K562 (cell line): ENCODE results near the gene SLAMF9. TPM values are rescaled to one million over a fixed set of nuclear protein-coding genes. Genes with fewer than 3 reads are reported as not detected.
A peak's percentile ranks its signal among the peaks of the same experiment; 100 is the strongest.

Experiments used
- ATAC-seq: fragments of 200-7000 bp; cut with Tn5 transposase; 3 replicates; pipeline ENCODE4 v1.9.1; 2020; ENCODE audit warnings: moderate library complexity
- BruUV-seq: library from RNA; stranded (reverse); fragments of 400-500 nt; replicated peaks from 2 replicates; lab custom pipeline; 2021; lab: Mats Ljungman, UMichigan
- CTCF ChIA-PET: fragments of 300-600 bp; formaldehyde crosslinking; extraction: SDS; loops from one replicate; lab custom pipeline; 2021; ENCODE audit warnings: low intra/inter-chr PET ratio; lab: Yijun Ruan, JAX
- POLR2A ChIA-PET: fragments of 300-600, 350-650 bp; sonication (Branson Sonifier 250); formaldehyde crosslinking; extraction: SDS; loops from one replicate; lab custom pipeline; 2021; ENCODE audit warnings: antibody characterized with exemption, inconsistent platforms; lab: Yijun Ruan, JAX
- DNase-seq, 4 experiments: peaks; one replicate each; pipeline versions ENCODE4 v3.0.0 to v3.0.0-alpha.2; 2011 to 2018; ENCODE audit warnings: low spot score in 3 of 4, mixed read lengths in 3 of 4; ENCODE audit errors: extremely low read depth in 1 of 4
- FAIRE-seq: peaks from 2 replicates; lab custom pipeline; 2011; peaks lifted over from hg19 to GRCh38; lab: Jason Lieb, UNC
- H2AFZ ChIP-seq: 2 replicates; pipeline ENCODE4 v1.6.0; 2011; ENCODE audit warnings: low read depth, low read length, control low read depth, inconsistent platforms
- H3K27ac ChIP-seq: fragments of 200-600 bp; 3 replicates; pipeline ENCODE4 v1.8.0; 2011; ENCODE audit warnings: low read depth, mild to moderate bottlenecking, control low read depth, inconsistent platforms, low read length, moderate library complexity, mixed read lengths; ENCODE audit errors: extremely low read depth
- H3K27me3 ChIP-seq, 2 experiments: fragments of 300-600 bp in 1 of 2; 2 replicates in 1 of 2; 3 replicates in 1 of 2; pipeline versions ENCODE4 v1.6.0 to v1.8.0; 2011; ENCODE audit warnings: inconsistent platforms in 2 of 2, low read length in 2 of 2, mild to moderate bottlenecking in 1 of 2, mixed read lengths in 1 of 2, moderate library complexity in 1 of 2; ENCODE audit not compliant: control insufficient read depth in 2 of 2, insufficient read depth in 2 of 2
- H3K36me3 ChIP-seq: fragments of 300-600 bp; 3 replicates; pipeline ENCODE4 v1.8.0; 2011; ENCODE audit warnings: mild to moderate bottlenecking, low read length, inconsistent platforms; ENCODE audit not compliant: control insufficient read depth, insufficient read depth
- H3K4me1 ChIP-seq, 2 experiments: fragments of 200-600 bp in 1 of 2; replicated peaks in 1 of 2; 2 replicates in 1 of 2; 3 replicates in 1 of 2; pipeline versions ENCODE4 v1.5.1 to v1.8.0; 2011; ENCODE audit warnings: inconsistent platforms in 2 of 2, low read length in 2 of 2, mild to moderate bottlenecking in 1 of 2, mixed read lengths in 1 of 2, moderate library complexity in 1 of 2; ENCODE audit not compliant: control insufficient read depth in 2 of 2, insufficient read depth in 2 of 2
- H3K4me2 ChIP-seq: 2 replicates; pipeline ENCODE4 v1.6.1; 2011; ENCODE audit warnings: low read length, control low read depth, inconsistent platforms, mixed read lengths; ENCODE audit not compliant: insufficient read depth
- H3K4me3 ChIP-seq: fragments of 200-600 bp; sonication (generic), shearing (Covaris generic); 2 replicates; pipeline ENCODE4 v1.5.1; 2016; ENCODE audit warnings: control low read depth, inconsistent platforms
- H3K79me2 ChIP-seq: fragments of 200-600 bp; 3 replicates; pipeline ENCODE4 v1.8.0; 2011; ENCODE audit warnings: low read length, inconsistent platforms; ENCODE audit not compliant: control insufficient read depth, insufficient read depth
- H3K9ac ChIP-seq, 2 experiments: 2 replicates each; pipeline versions ENCODE4 v1.6.0 to v1.6.1; 2011; ENCODE audit warnings: low read depth in 2 of 2, low read length in 2 of 2, control low read depth in 1 of 2, inconsistent platforms in 1 of 2, mild to moderate bottlenecking in 1 of 2, mixed read lengths in 1 of 2; ENCODE audit not compliant: insufficient read depth in 1 of 2
- H3K9me1 ChIP-seq: one replicate; pipeline ENCODE4 v1.6.0; 2011; ENCODE audit warnings: inconsistent platforms, mild to moderate bottlenecking, low read length, moderate library complexity; ENCODE audit not compliant: control insufficient read depth, insufficient read depth
- H3K9me3 ChIP-seq: replicated peaks from 2 replicates; pipeline ENCODE4 v1.5.1; 2011; ENCODE audit warnings: low read depth, low read length, inconsistent platforms; ENCODE audit not compliant: control insufficient read depth, insufficient read depth
- H4K20me1 ChIP-seq: replicated peaks from 2 replicates; pipeline ENCODE4 v1.6.1; 2011; ENCODE audit warnings: low read length, inconsistent platforms, mixed read lengths; ENCODE audit not compliant: control insufficient read depth, insufficient read depth
- FOXM1 ChIP-seq, 2 experiments: fragments of 450-650 bp in 1 of 2; sonication (generic) in 1 of 2; formaldehyde crosslinking in 1 of 2; IDR thresholded peaks; 2 replicates each; pipeline versions ENCODE4 v1.6.1 to v1.9.0; 2017 to 2022; ENCODE audit warnings: low read depth in 2 of 2, mild to moderate bottlenecking in 2 of 2, missing genetic modification reagents in 1 of 2, moderate library complexity in 1 of 2
- ZNF121 ChIP-seq: sonication (generic); formaldehyde crosslinking; conservative IDR thresholded peaks from 2 replicates; pipeline ENCODE4 v1.8.0; 2022; ENCODE audit warnings: missing genetic modification reagents
- WGBS: fragments of 100-300 bp; shearing (Covaris generic); methylation state at CpG from one replicate; pipeline ENCODE4 v1.1.6; 2016; ENCODE audit warnings: low coverage, mixed read lengths; ENCODE audit not compliant: insufficient coverage; ENCODE audit errors: missing lambda C conversion rate; 5-methylcytosine and 5-hydroxymethylcytosine counted together
- in situ Hi-C: fragments of 300-500 bp; cut with MboI; formaldehyde crosslinking; loops from 4 replicates; pipeline ENCODE4 v1.15.0; 2018; ENCODE audit warnings: inconsistent platforms, mixed read lengths
- intact Hi-C: fragments of 100-400 bp; cut with micrococcal nuclease; formaldehyde crosslinking; loops from 2 replicates; pipeline ENCODE4 v1.14.2; 2022
- polyA plus RNA-seq, 8 experiments: library from polyadenylated mRNA; depleted of rRNA in 4 of 8; stranded (reverse) in 5 of 8; unstranded in 3 of 8; fragments of >200 nt; fragmentation: Nextera tagmentation in 2 of 8; fragmentation: Illumina TruSeq in 1 of 8; extraction: Ambion mirVana in 2 of 8; extraction: Trizol in 1 of 8; gene quantifications; 2 replicates each; pipeline versions ENCODE4 v1.2.1 to v1.2.3, GENCODE V29; 2011 to 2014; ENCODE audit warnings: inconsistent platforms in 1 of 8, missing spikeins in 1 of 8
- total RNA-seq, 7 experiments: library from RNA; depleted of rRNA in 6 of 7; stranded (reverse); fragments of >200 nt in 6 of 7; fragmentation: Illumina TruSeq in 2 of 7; extraction: Trizol in 2 of 7; gene quantifications; 2 replicates each; pipeline versions ENCODE4 v1.2.1 to v1.2.3, GENCODE V29; 2011 to 2021; ENCODE audit warnings: low replicate concordance in 1 of 7

SLAMF9 gene
- total and polyA plus RNA-seq, 9 of the 15 experiments (the other 6 are each of a cell fraction or from before 2014, with no cell fraction given) = 0.13 to 0.21 TPM; not detected in 7

GRCh38 chr1:159938905-159939677, 14.9 kb downstream of the SLAMF9 start:
- ChIA-PET POLR2A (interaction anchor here (0.6 to 1.5 kb wide), 3 partner anchors 15 to 157 kb away, joined by 3 to 5 read pairs (median 4); no protein-coding TSS in a partner anchor), CTCF (interaction anchor here (6.5 kb wide), 1 partner anchor 67 kb away, joined by 75 read pairs; no protein-coding TSS in a partner anchor)
- DNase-seq (no peak), ATAC-seq (no peak), FAIRE-seq (no peak)
- H3K4me3 ChIP-seq = no peak overlapping the region
- peaks cover 7% of the 10 kb centered on the region; the same call in 1 of the 2 replicates for H4K20me1 ChIP-seq
- no peak overlapping the region for H3K4me2 ChIP-seq
- 4% methylated on average over 6 of the region's 6 CpGs for WGBS
- BruUV-seq = no TSS peak
- H3K9me3 ChIP-seq = no peaks in the 10 kb centered on the region
- H3K79me2 ChIP-seq = no peaks in the 10 kb centered on the region
- no peaks in the 10 kb centered on the region for H3K36me3 ChIP-seq
- H3K9me1 ChIP-seq = no peaks in the 10 kb centered on the region
- H3K4me1 ChIP-seq = peaks cover 4 to 18% of the 10 kb centered on the region in 2 experiments; a peak in 4 of 5 replicates
- TF ChIP-seq ZNF121 (CRISPR knock-in tag) (peak; percentile 89), FOXM1 (IDR thresholded peaks at IDR 0.05; ENCODE audit: low read depth) (no peak), FOXM1 (CRISPR knock-in tag; IDR thresholded peaks at IDR 0.05; ENCODE audit: low read depth) (no peak)
- peaks cover 10 to 56% of the 10 kb centered on the region in 2 experiments for H3K27me3 ChIP-seq
- in situ Hi-C loops (loop anchor here (5.0 kb wide), 1 partner anchor 68 kb away; no protein-coding TSS in a partner anchor), intact Hi-C loops (loop anchor here (5.0 kb wide), 2 partner anchors 142 to 143 kb away; partner anchors contain the start of gene KCNJ9)
- no peak overlapping the region for H2AFZ ChIP-seq
- no peak overlapping the region for H3K9ac ChIP-seq
- H3K27ac ChIP-seq = no peak overlapping the region
